A673 (cell line): Measurements from ENCODE around the gene RAD21L1. TPM values are rescaled to one million over a fixed set of nuclear protein-coding genes. Genes with fewer than 3 reads are reported as not detected.

Experiments used
- BruUV-seq: library from RNA; stranded (reverse); fragments of 400-500 nt; replicated peaks from 2 replicates; lab custom pipeline; 2021; lab: Mats Ljungman, UMichigan
- CTCF ChIA-PET: fragments of 300-600 bp; sonication (Branson Sonifier 250); formaldehyde crosslinking; loops from one replicate; lab custom pipeline; 2022; ENCODE audit warnings: antibody characterized with exemption; lab: Charles Lee
- POLR2A ChIA-PET: fragments of 300-600 bp; sonication (Branson Sonifier 250); formaldehyde crosslinking; loops from one replicate; lab custom pipeline; 2022; ENCODE audit warnings: antibody characterized with exemption; ENCODE audit not compliant: low non-redundant PET; lab: Charles Lee
- DNase-seq: peaks from one replicate; pipeline ENCODE4 v3.0.0-alpha.2; 2015; ENCODE audit warnings: low spot score
- H3K27ac ChIP-seq: fragments of 200-600 bp; sonication (generic); 2 replicates; pipeline ENCODE4 v1.5.1; 2016; ENCODE audit warnings: mixed run types, low read depth, mild to moderate bottlenecking, mixed read lengths, antibody characterized with exemption, low read length; ENCODE audit not compliant: poor library complexity, severe bottlenecking
- H3K27me3 ChIP-seq: fragments of 200-600 bp; sonication (generic); replicated peaks from 2 replicates; pipeline ENCODE4 v1.6.1; 2017; ENCODE audit warnings: mixed run types, low read depth, mild to moderate bottlenecking, mixed read lengths, antibody characterized with exemption, low read length; ENCODE audit not compliant: insufficient read depth, poor library complexity
- H3K36me3 ChIP-seq: fragments of 200-600 bp; sonication (generic); 2 replicates; pipeline ENCODE4 v1.6.1; 2016; ENCODE audit warnings: mixed run types, mild to moderate bottlenecking, mixed read lengths, antibody characterized with exemption, low read length; ENCODE audit not compliant: insufficient read depth, poor library complexity, severe bottlenecking
- H3K4me1 ChIP-seq: fragments of 200-600 bp; sonication (generic); 2 replicates; pipeline ENCODE4 v1.6.1; 2017; ENCODE audit warnings: mixed run types, mild to moderate bottlenecking, mixed read lengths, antibody characterized with exemption, low read length; ENCODE audit not compliant: insufficient read depth, poor library complexity, severe bottlenecking
- H3K4me3 ChIP-seq: fragments of 200-600 bp; sonication (generic); 2 replicates; pipeline ENCODE4 v1.5.1; 2016; ENCODE audit warnings: low read depth, mixed run types, mild to moderate bottlenecking, mixed read lengths, low read length; ENCODE audit not compliant: poor library complexity, severe bottlenecking
- H3K9me3 ChIP-seq: fragments of 200-600 bp; sonication (generic); 2 replicates; pipeline ENCODE4 v1.6.1; 2016; ENCODE audit warnings: mixed run types, low read depth, mild to moderate bottlenecking, mixed read lengths, antibody characterized with exemption, low read length; ENCODE audit not compliant: poor library complexity, severe bottlenecking
- EZH2 ChIP-seq: fragments of 200-600 bp; sonication (generic); IDR thresholded peaks from 2 replicates; pipeline ENCODE4 v1.6.1; 2017; ENCODE audit warnings: borderline replicate concordance, low read depth, mild to moderate bottlenecking, mixed read lengths, antibody characterized with exemption, low read length; ENCODE audit not compliant: poor library complexity, severe bottlenecking
- intact Hi-C: fragments of 100-400 bp; cut with micrococcal nuclease; formaldehyde crosslinking; loops from one replicate; pipeline ENCODE4 v1.10.0; 2022; ENCODE audit not compliant: unreplicated experiment
- total RNA-seq: library from RNA; stranded (reverse); gene quantifications from 2 replicates; pipeline ENCODE4 v1.2.3, GENCODE V29; 2021
- TF ChIP-seq, protein P1 (sequence below): fragments of 300-800, 200-600 bp; sonication (generic); conservative IDR thresholded peaks from 2 replicates; pipeline ENCODE4 v1.5.1; 2017; ENCODE audit warnings: low read depth, mild to moderate bottlenecking, antibody characterized with exemption, low read length, moderate library complexity, mixed read lengths

Gene RAD21L1
- total RNA-seq, 1 experiment from 2014 or later = not detected

DNA sequence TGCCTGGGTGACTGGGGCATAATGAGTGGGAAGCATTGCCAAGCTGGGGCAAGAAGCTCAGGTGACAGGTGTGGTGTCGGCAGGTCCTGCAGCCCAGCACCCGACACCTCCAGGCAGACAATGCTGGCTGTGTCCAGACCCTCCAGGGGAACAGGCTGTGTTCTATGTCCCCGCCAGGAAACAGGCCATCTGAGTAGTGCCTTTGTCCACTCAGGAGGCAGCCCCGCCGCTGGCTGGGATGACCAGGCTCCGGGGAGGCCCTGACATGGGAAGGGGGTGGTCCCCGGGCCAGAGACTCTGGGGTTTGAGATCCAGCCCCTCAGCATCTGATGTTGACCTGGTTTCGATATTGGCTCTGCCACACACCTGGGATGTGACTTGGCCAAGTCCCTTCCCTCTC lies 68.7 kb downstream of the RAD21L1 start:
- no TSS peak for BruUV-seq

DNA sequence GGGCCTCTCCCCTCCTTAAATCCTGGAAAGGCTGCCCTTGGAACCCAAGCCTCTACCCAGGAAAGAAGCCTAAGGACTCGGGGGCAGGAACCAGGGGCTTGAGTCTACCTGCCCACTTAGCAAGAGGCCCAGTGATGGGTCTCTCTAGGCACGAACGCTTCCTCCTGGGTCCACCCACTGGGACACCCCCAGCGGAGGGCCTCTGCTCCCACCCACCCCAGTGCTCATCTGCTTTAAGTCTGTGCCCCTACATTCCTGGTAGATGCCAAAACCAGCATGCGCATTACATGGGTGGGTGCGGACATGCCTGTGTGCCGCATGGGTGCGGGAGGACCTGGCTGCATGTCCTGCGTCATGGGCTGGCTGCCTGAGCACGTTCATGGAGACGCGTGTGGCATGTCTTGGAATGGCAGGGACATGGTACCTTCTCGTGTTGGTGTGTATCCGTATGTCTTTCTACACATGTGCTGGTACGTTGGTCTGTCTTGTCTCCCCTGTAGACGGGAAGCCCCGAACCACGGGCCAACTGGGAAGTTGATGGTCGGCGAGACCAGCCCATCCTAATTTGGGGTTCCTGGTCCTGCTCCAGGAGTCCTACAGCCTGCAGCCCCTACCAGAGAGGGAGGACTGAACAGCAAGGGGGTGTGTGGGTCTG lies 69.6 kb downstream of the RAD21L1 start:
- CTCF ChIA-PET = no interaction called here
- H3K9me3 ChIP-seq = no peaks in the 10 kb centered on the region
- H3K4me1 ChIP-seq = no peaks in the 10 kb centered on the region

More for the DNA sequence above, 68.7 kb downstream of the RAD21L1 start:
- TF ChIP-seq EZH2 = no peak
- TF ChIP-seq, protein P1, sequence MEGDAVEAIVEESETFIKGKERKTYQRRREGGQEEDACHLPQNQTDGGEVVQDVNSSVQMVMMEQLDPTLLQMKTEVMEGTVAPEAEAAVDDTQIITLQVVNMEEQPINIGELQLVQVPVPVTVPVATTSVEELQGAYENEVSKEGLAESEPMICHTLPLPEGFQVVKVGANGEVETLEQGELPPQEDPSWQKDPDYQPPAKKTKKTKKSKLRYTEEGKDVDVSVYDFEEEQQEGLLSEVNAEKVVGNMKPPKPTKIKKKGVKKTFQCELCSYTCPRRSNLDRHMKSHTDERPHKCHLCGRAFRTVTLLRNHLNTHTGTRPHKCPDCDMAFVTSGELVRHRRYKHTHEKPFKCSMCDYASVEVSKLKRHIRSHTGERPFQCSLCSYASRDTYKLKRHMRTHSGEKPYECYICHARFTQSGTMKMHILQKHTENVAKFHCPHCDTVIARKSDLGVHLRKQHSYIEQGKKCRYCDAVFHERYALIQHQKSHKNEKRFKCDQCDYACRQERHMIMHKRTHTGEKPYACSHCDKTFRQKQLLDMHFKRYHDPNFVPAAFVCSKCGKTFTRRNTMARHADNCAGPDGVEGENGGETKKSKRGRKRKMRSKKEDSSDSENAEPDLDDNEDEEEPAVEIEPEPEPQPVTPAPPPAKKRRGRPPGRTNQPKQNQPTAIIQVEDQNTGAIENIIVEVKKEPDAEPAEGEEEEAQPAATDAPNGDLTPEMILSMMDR = no peak
- Histone ChIP-seq H3K27me3 (no peaks in the 10 kb centered on the region), H3K36me3 (no peaks in the 10 kb centered on the region), H3K27ac (no peak overlapping the region), H3K4me1 (no peaks in the 10 kb centered on the region), H3K9me3 (no peaks in the 10 kb centered on the region), H3K4me3 (no peak overlapping the region)
- intact Hi-C loops = no loop called here
- ChIA-PET CTCF (no interaction called here), POLR2A (no interaction called here)
- no peak for DNase-seq

DNA sequence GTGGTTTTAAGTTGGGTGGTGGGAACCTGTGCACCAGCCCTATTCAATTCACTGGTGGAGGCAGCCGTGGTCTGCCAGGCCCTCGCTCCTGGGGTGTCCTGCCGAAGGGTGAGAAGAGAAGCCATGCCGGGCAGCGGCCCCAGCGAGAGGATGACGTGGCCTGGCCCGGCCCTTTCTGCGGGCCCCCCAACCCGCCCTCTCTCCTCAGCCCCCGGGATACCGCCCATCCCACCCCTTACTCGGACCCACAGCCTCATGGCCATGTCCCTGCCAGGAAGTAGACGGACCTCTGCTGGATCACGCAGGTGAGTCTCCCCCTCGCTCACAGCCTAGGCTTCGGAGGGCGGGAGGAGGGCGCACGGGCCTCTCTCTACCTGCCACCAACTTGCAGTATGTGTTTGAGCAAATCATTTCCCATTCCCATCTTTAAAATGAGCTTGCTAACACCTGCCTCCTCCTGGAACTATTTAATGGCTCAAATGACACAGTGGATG lies 70.3 kb downstream of the RAD21L1 start:
- H3K27me3 ChIP-seq = no peaks in the 10 kb centered on the region
- no peaks in the 10 kb centered on the region for H3K9me3 ChIP-seq
- TF ChIP-seq EZH2 = no peak
- TF ChIP-seq, protein P1 = no peak
- H3K4me1 ChIP-seq = no peaks in the 10 kb centered on the region
- ChIA-PET CTCF (no interaction called here), POLR2A (no interaction called here)
- intact Hi-C loops = no loop called here
- no peak overlapping the region for H3K4me3 ChIP-seq
- no peak overlapping the region for H3K27ac ChIP-seq
- no peak for DNase-seq
- no peaks in the 10 kb centered on the region for H3K36me3 ChIP-seq
- no TSS peak for BruUV-seq

More for the DNA sequence above, 69.6 kb downstream of the RAD21L1 start:
- no peak for DNase-seq
- Histone ChIP-seq H3K27ac (no peak overlapping the region), H3K27me3 (no peaks in the 10 kb centered on the region), H3K4me3 (no peak overlapping the region), H3K36me3 (no peaks in the 10 kb centered on the region)
- intact Hi-C loops = no loop called here
- POLR2A ChIA-PET = no interaction called here
- no peak for TF ChIP-seq EZH2
- TF ChIP-seq, protein P1 = no peak
- no TSS peak for BruUV-seq
